PC-9 (cell line): ENCODE data around the gene HOXC9. TPM values are rescaled to one million over a fixed set of nuclear protein-coding genes. Genes with fewer than 3 reads are reported as not detected.

ENCODE experiments used
- BruUV-seq: library from RNA; stranded (reverse); fragments of 400-500 nt; replicated peaks from 2 replicates; lab custom pipeline; 2021; lab: Mats Ljungman, UMichigan
- CTCF ChIA-PET: fragments of 300-600 bp; sonication (Branson Sonifier 250); formaldehyde crosslinking; loops from one replicate; lab custom pipeline; 2022; ENCODE audit warnings: antibody characterized with exemption; lab: Charles Lee
- POLR2A ChIA-PET: fragments of 300-600 bp; sonication (Branson Sonifier 250); formaldehyde crosslinking; loops from one replicate; lab custom pipeline; 2022; ENCODE audit warnings: antibody characterized with exemption; ENCODE audit not compliant: unreplicated experiment; lab: Charles Lee
- DNase-seq, 2 experiments: peaks; one replicate each; pipeline versions ENCODE4 v3.0.0 to v3.0.0-alpha.2; 2015 to 2022; ENCODE audit warnings: mixed read lengths in 1 of 2
- H2AFZ ChIP-seq: fragments of 200-600 bp; sonication (generic); 2 replicates; pipeline ENCODE4 v1.8.1; 2017; ENCODE audit warnings: antibody characterized with exemption
- H3F3A ChIP-seq: fragments of 200-600 bp; sonication (generic); 2 replicates; pipeline ENCODE4 v1.8.1; 2017; ENCODE audit warnings: antibody characterized with exemption, mild to moderate bottlenecking, low read depth; ENCODE audit not compliant: insufficient read depth
- H3K27ac ChIP-seq: fragments of 200-600 bp; sonication (generic); 2 replicates; pipeline ENCODE4 v1.6.1; 2016; ENCODE audit warnings: mixed run types
- H3K27me3 ChIP-seq: fragments of 200-600 bp; sonication (generic); 2 replicates; pipeline ENCODE4 v1.6.1; 2016; ENCODE audit warnings: low read depth, mixed run types; ENCODE audit not compliant: insufficient read depth
- H3K36me3 ChIP-seq: fragments of 200-600 bp; sonication (generic); 2 replicates; pipeline ENCODE4 v1.6.1; 2016; ENCODE audit warnings: low read depth, mixed run types
- H3K4me1 ChIP-seq: fragments of 200-600 bp; sonication (generic); replicated peaks from 2 replicates; pipeline ENCODE4 v1.6.1; 2016; ENCODE audit warnings: mixed run types; ENCODE audit not compliant: insufficient read depth
- H3K4me2 ChIP-seq: fragments of 200-600 bp; sonication (generic); 2 replicates; pipeline ENCODE4 v1.6.1; 2017; ENCODE audit warnings: mixed run types
- H3K4me3 ChIP-seq: fragments of 200-600 bp; sonication (generic); 2 replicates; pipeline ENCODE4 v1.6.1; 2016; ENCODE audit warnings: mixed run types
- H3K79me2 ChIP-seq: fragments of 200-600 bp; sonication (generic); 2 replicates; pipeline ENCODE4 v1.6.1; 2017; ENCODE audit warnings: low read depth, mixed run types
- H3K9me2 ChIP-seq: fragments of 200-600 bp; sonication (generic); 2 replicates; pipeline ENCODE4 v1.8.1; 2017; ENCODE audit warnings: mild to moderate bottlenecking; ENCODE audit not compliant: insufficient read depth
- H3K9me3 ChIP-seq: fragments of 200-600 bp; sonication (generic); 2 replicates; pipeline ENCODE4 v1.8.1; 2016; ENCODE audit warnings: low read depth; ENCODE audit not compliant: insufficient read depth
- H4K20me1 ChIP-seq: fragments of 200-600 bp; sonication (generic); 2 replicates; pipeline ENCODE4 v1.8.1; 2017; ENCODE audit not compliant: insufficient read depth
- CTCF ChIP-seq: fragments of 200-600 bp; sonication (generic); conservative IDR thresholded peaks from 2 replicates; pipeline ENCODE4 v1.6.1; 2017; ENCODE audit warnings: mixed run types, antibody characterized with exemption, mild to moderate bottlenecking, moderate library complexity
- EZH2 ChIP-seq: fragments of 200-600 bp; sonication (generic); IDR thresholded peaks from 2 replicates; pipeline ENCODE4 v1.8.0; 2017; ENCODE audit warnings: antibody characterized with exemption, low read depth
- intact Hi-C: fragments of 100-400 bp; cut with micrococcal nuclease; formaldehyde crosslinking; loops from one replicate; pipeline ENCODE4 v1.10.0; 2022; ENCODE audit not compliant: unreplicated experiment
- total RNA-seq: library from RNA; stranded (reverse); gene quantifications from 2 replicates; pipeline ENCODE4 v1.2.3, GENCODE V29; 2021

Gene HOXC9
- total RNA-seq, 1 experiment from 2014 or later, result 10.2 TPM

DNA sequence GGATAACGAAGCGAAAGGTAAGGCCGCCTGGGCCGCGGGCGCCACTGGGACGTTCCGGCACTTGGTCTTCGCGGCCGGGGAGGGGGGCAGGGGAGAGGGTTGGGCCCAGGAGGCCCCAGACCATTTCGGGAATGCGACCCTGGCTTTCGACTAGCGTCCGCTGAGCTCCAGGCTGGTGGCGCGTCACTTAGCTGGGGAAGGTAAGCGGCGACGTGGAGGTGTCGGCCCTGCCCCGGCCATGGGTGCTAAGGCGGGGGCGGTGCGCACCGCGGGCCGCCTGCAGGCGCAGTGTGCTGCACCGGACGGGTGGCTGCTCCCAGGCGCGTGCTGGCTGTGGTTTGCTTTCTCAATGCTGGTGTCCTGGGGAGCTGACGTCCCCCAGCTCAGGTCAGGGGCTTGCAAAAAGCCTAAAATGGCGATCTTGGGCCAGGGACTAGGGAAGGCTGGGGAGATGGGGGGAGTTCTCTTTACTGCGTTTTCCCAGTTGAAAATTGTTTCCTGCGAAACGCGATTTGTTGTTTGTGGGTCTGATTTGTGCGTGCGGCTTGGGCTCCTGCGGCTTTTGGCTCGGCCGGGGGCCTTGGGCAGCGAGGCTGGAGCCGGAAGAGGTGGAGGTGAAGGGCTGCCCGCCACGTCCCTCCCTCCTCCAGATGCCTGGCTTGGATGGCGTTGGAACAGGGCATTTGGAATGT lies 13.8 kb upstream of the HOXC9 start:
- H3K4me1 ChIP-seq, result peaks cover 22% of the 10 kb centered on the region
- no peaks in the 10 kb centered on the region for H3K9me3 ChIP-seq
- no peaks in the 10 kb centered on the region for H4K20me1 ChIP-seq
- H3K27me3 ChIP-seq, result no peaks in the 10 kb centered on the region
- intact Hi-C loops, result loop anchor here (1.0 to 5.0 kb wide), 3 partner anchors 119 to 284 kb away; no protein-coding TSS in a partner anchor
- H3K27ac ChIP-seq, result no peak overlapping the region
- no peaks in the 10 kb centered on the region for H3K79me2 ChIP-seq
- no peak for DNase-seq
- BruUV-seq, result no TSS peak
- ChIA-PET POLR2A (no interaction called here), CTCF (interaction anchor here (1.1 kb wide), 1 partner anchor 215 kb away, joined by 3 read pairs; no protein-coding TSS in a partner anchor)
- H3F3A ChIP-seq, result peaks cover 8% of the 10 kb centered on the region; the same call in 1 of the 2 replicates
- TF ChIP-seq EZH2, result no peak
- no peak for TF ChIP-seq CTCF
- no peaks in the 10 kb centered on the region for H3K36me3 ChIP-seq
- no peak overlapping the region for H3K4me2 ChIP-seq
- no peaks in the 10 kb centered on the region for H3K9me2 ChIP-seq
- H2AFZ ChIP-seq, result no peak overlapping the region
- H3K4me3 ChIP-seq, result no peak overlapping the region

GRCh38 chr12:53986686-53987483 lies 13.1 kb upstream of the HOXC9 start:
- intact Hi-C loops, result loop anchor here (5.0 kb wide), 2 partner anchors 120 to 285 kb away; no protein-coding TSS in a partner anchor
- ChIA-PET POLR2A (no interaction called here), CTCF (interaction anchor here (1.1 kb wide), 1 partner anchor 214 kb away, joined by 3 read pairs; no protein-coding TSS in a partner anchor)
- H2AFZ ChIP-seq, result no peak overlapping the region
- no peaks in the 10 kb centered on the region for H3K36me3 ChIP-seq
- H3K4me1 ChIP-seq, result peaks cover 22% of the 10 kb centered on the region
- no peak for DNase-seq
- H3K4me3 ChIP-seq, result no peak overlapping the region
- no peak overlapping the region for H3K27ac ChIP-seq
- no peaks in the 10 kb centered on the region for H3K9me2 ChIP-seq
- H3K4me2 ChIP-seq, result no peak overlapping the region
- no peaks in the 10 kb centered on the region for H3K9me3 ChIP-seq
- no peaks in the 10 kb centered on the region for H3K79me2 ChIP-seq
- H4K20me1 ChIP-seq, result no peaks in the 10 kb centered on the region
- H3K27me3 ChIP-seq, result no peaks in the 10 kb centered on the region
- H3F3A ChIP-seq, result peaks cover 3% of the 10 kb centered on the region; the same call in 1 of the 2 replicates
- TF ChIP-seq CTCF, result no peak
- TF ChIP-seq EZH2, result no peak
- no TSS peak for BruUV-seq

DNA sequence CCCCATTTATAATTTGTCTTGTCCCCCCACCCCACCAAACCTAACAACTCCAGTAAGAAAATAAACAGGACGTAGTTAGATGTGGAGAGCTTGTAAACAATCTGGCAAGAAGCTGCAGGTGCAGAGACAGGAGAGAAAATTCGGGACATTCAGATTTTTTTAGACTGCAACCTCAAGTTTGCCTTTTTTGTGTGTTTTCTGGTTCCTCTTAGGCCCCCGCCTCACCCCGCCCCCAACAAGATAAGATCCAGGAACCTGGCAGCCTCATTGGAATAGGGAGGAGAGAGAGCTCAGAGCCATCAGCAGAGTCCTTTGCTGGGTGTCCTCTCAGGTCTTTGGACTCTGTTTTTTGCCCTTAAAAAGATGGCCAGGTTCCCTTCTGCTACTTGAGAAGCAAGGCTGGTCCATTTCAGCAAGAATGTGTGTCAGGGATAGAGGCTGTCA lies 12.2 kb upstream of the HOXC9 start:
- CTCF ChIA-PET, result interaction anchor here (0.6 kb wide), 1 partner anchor 45 kb away, joined by 13 read pairs; no protein-coding TSS in a partner anchor

More for the DNA sequence above, 12.2 kb upstream of the HOXC9 start:
- intact Hi-C loops, result loop anchor here (2.0 to 5.0 kb wide), 4 partner anchors 121 to 286 kb away; no protein-coding TSS in a partner anchor
- Histone ChIP-seq H3K9me3 (no peaks in the 10 kb centered on the region), H3F3A (peaks cover 3% of the 10 kb centered on the region; the same call in 1 of the 2 replicates), H2AFZ (no peak overlapping the region), H3K9me2 (no peaks in the 10 kb centered on the region), H4K20me1 (no peaks in the 10 kb centered on the region), H3K4me1 (peaks cover 22% of the 10 kb centered on the region), H3K36me3 (no peaks in the 10 kb centered on the region), H3K4me2 (no peak overlapping the region), H3K27me3 (no peaks in the 10 kb centered on the region), H3K79me2 (no peaks in the 10 kb centered on the region), H3K4me3 (no peak overlapping the region), H3K27ac (no peak overlapping the region)
- BruUV-seq, result no TSS peak
- POLR2A ChIA-PET, result interaction anchor here (0.7 kb wide), 1 partner anchor 218 kb away, joined by 5 read pairs; no protein-coding TSS in a partner anchor
- no peak for TF ChIP-seq EZH2
- no peak for DNase-seq
